GM18511 (cell line): ENCODE data around the gene PCDHGB7.
A peak's percentile ranks its signal among the peaks of the same experiment; 100 is the strongest.
"Not testable (repeated sequence)": the region's sequence is repeated elsewhere in the genome, so short reads cannot be mapped to it uniquely, and the experiment has no call there.

Experiments
- ATAC-seq: cut with Tn5 transposase; IDR thresholded peaks from one replicate; pipeline ENCODE4 v1.9.1; 2021; ENCODE audit warnings: mild to moderate bottlenecking, moderate library complexity; ENCODE audit not compliant: unreplicated experiment

The PCDHGB7 gene

DNA sequence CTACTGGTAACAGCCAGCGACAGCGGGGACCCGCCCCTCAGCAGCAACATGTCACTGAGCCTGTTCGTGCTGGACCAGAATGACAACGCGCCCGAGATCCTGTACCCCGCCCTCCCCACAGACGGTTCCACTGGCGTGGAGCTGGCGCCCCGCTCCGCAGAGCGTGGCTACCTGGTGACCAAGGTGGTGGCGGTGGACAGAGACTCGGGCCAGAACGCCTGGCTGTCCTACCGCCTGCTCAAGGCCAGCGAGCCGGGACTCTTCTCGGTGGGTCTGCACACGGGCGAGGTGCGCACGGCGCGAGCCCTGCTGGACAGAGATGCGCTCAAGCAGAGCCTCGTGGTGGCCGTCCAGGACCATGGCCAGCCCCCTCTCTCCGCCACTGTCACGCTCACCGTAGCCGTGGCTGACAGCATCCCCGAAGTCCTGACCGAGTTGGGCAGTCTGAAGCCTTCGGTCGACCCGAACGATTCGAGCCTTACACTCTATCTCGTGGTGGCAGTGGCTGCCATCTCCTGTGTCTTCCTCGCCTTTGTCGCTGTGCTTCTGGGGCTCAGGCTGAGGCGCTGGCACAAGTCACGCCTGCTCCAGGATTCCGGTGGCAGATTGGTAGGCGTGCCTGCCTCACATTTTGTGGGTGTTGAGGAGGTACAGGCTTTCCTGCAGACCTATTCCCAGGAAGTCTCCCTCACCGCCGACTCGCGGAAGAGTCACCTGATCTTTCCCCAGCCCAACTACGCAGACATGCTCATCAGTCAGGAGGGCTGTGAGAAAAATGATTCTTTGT is 22.9 kb upstream of the PCDHGB7 start:
- not testable (repeated sequence) for ATAC-seq

DNA sequence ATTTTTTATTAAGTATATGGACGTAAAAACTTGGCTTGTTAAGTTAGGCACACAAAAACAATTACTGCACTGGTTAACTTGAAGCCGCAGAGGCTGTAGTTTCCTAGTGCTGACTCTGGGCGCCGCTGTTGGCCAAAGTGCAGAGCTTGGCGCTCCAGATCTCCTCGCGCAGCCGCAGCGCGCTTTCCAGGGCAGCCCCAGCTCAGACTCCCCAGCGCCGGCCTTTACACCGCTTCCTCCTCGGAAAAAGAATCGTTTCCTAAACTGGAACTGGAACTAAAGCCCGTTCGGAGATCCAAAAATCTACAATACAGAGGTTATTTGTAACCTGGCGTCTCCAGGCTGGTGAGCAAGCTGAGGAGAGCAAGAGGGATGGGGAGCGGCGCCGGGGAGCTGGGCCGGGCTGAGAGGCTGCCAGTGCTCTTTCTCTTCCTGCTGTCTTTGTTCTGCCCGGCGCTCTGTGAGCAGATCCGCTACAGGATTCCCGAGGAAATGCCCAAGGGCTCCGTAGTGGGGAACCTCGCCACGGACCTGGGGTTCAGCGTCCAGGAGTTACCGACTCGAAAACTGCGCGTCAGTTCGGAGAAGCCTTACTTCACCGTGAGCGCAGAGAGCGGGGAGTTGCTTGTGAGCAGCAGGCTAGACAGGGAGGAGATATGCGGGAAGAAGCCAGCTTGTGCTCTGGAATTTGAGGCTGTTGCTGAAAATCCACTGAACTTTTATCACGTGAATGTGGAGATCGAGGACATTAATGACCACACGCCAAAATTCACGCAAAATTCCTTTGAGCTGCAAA is 19.5 kb upstream of the PCDHGB7 start, which contains the start of gene PCDHGB5:
TSS of gene PCDHGB5 (plus strand) at position 192 of the 796 bp plus-strand sequence. CDS start at position 373, 181 bp downstream.
- not testable (repeated sequence) for ATAC-seq

DNA sequence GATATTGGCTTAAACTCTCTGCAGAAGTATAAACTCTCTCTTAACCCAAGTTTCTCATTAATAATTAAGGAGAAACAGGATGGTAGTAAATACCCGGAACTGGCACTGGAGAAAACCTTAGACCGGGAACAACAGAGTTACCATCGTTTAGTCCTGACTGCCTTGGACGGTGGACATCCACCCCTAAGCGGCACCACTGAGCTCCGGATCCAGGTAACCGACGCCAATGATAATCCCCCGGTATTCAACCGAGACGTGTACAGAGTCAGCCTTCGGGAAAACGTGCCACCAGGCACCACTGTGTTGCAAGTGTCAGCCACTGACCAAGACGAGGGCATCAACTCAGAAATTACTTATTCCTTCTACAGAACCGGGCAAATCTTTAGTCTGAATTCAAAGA is 18.9 kb upstream of the PCDHGB7 start:
- no peak for ATAC-seq

DNA sequence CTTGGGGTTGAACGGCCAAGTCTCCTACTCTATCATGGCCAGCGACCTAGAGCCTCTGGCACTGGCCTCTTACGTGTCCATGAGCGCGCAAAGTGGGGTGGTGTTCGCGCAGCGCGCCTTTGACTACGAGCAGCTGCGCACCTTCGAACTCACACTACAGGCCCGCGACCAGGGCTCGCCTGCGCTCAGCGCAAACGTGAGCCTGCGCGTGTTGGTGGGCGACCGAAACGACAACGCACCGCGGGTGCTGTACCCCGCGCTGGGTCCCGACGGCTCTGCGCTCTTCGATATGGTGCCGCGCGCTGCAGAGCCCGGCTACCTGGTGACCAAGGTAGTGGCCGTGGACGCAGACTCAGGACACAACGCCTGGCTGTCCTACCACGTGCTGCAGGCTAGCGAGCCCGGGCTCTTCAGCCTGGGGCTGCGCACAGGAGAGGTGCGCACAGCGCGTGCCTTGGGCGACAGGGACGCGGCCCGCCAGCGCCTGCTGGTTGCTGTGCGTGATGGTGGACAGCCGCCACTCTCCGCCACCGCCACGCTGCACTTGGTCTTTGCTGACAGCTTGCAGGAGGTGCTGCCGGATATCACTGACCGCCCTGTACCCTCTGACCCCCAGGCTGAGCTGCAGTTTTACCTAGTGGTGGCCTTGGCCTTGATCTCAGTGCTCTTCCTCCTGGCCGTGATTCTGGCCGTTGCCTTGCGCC is 17.8 kb upstream of the PCDHGB7 start:
- no peak for ATAC-seq

DNA sequence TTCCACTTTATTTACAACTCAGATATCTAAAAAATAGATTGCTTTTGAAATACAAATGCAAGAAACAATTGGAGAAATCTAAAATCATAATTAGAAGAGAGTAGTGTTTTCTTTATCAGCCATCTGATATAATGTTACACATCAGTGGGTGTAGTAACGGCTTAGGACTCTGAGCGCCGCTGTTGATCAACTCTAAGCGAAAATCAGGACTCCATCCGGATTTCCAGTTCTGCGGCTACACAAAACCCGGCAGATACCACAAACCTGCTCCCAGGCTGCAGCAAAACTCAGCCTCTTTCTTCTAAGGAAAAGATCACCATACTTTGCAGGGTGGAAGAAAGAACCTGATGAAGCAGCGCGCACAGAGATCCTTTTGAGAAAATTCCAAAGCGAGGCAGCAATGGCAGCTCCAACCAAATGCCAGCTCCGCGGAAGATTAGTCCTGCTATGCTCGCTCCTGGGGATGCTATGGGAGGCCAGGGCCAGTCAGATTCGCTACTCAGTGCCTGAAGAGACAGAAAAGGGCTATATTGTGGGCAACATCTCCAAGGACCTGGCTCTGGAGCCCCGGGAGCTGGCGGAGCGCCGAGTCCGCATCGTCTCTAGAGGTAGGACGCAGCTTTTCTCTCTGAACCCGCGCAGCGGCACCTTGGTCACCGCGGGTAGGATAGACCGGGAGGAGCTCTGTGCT is 14.8 kb upstream of the PCDHGB7 start, which contains the start of gene PCDHGA9:
TSS of gene PCDHGA9 (plus strand) at position 226 of the 691 bp plus-strand sequence. CDS start at position 401, 175 bp downstream.
- ATAC-seq, result no peak

DNA sequence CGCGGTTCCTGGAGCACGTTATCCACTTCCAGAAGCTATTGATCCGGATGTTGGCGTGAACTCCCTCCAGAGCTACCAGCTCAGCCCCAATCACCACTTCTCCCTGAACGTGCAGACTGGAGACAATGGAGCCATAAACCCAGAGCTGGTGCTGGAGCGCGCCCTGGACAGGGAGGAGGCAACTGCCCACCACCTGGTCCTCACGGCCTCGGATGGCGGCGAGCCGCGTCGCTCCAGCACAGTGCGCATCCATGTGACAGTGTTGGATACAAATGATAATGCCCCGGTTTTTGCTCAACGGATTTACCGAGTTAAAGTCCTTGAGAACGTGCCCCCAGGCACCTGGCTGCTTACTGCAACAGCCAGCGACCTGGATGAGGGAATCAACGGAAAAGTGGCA is 14.1 kb upstream of the PCDHGB7 start:
- no peak for ATAC-seq

DNA sequence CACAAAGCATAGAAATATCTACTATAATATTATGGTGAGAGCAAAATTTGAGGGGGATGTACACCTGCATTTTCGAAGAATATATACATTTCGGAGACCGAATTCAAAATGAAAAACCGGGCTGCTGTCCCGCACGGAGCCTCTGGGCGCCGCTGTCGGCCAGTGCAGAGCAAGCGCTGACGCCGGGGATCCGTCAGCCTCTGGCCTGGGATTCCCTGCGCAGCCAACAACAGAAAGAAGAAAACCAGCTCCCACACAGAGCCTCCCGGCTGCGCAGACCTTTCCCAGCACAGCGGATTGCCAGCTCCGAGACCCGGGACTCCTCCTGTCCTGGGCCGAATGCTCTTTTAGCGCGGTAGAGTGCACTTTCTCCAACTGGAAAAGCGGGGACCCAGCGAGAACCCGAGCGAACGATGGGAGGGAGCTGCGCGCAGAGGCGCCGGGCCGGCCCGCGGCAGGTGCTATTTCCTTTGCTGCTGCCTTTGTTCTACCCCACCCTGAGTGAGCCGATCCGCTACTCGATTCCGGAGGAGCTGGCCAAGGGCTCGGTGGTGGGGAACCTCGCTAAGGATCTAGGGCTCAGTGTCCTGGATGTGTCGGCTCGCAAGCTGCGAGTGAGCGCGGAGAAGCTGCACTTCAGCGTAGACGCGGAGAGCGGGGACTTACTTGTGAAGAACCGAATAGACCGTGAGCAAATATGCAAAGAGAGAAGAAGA is 9.5 kb upstream of the PCDHGB7 start, which contains the start of gene PCDHGB6:
TSS of gene PCDHGB6 (plus strand) at position 232 of the 716 bp plus-strand sequence. CDS start at position 414, 182 bp downstream.
- peak; percentile 86 for ATAC-seq

DNA sequence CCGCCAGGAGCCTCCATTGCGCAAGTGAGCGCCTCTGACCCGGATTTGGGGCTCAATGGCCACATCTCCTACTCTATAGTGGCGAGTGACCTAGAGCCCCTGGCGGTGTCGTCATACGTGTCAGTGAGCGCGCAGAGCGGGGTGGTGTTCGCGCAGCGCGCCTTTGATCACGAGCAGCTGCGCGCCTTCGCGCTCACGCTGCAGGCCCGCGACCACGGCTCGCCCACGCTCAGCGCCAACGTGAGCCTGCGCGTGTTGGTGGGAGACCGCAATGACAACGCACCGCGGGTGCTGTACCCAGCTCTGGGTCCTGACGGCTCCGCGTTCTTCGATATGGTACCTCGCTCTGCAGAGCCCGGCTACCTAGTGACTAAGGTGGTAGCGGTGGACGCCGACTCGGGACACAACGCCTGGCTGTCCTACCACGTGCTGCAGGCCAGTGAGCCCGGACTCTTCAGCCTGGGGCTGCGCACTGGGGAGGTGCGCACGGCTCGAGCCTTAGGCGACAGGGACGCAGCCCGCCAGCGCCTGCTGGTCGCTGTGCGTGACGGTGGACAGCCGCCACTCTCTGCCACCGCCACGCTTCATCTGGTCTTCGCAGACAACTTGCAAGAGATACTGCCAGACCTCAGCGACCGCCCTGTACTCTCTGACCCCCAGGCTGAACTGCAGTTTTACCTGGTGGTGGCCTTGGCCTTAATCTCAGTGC is 7.7 kb upstream of the PCDHGB7 start:
- ATAC-seq, result no peak

DNA sequence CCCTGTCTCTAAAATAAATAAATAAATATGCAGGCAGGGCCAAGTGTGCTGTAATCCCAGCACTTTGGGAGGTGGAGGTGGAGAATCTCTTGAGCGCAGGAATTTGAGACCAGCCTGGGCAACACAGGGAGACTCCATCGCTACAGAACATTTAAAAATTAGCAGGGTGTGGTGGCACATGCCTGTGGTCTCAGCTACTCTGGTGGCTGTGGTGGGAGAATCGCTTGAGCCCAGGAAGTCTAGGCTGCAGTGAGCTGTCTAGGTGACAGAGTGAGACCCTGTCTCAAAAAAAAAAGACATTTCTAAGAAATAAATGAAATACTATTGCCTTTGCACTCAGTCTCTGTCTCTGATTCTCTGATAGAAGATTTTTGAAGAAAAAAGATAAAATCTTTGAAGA is 5.9 kb upstream of the PCDHGB7 start:
- no peak for ATAC-seq

DNA sequence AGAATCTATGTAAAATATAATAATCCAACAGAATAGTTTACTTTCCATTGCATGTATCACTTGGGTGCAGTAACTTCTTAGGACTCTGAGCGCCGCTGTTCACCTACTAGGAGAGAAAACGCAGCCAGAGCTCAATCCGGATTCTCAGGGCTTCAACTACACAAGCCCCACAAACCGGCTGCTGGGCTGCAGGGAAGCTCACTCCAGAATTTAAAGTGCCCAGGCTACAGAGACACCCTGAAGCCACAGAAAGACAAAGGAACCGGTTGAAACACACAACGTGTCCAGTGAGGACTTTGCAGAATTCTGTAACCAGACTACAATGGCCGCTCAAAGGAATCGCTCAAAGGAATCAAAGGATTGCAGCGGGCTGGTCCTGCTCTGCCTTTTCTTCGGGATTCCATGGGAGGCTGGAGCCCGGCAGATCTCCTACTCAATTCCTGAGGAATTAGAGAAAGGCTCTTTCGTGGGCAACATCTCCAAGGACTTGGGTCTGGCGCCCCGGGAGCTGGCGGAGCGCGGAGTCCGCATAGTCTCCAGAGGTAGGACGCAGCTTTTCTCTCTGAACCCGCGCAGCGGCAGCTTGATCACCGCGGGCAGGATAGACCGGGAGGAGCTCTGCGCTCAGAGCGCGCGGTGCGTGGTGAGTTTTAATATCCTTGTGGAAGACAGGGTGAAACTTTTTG is 4.5 kb upstream of the PCDHGB7 start, which contains the start of gene PCDHGA10:
TSS of gene PCDHGA10 (plus strand) at position 134 of the 686 bp plus-strand sequence. CDS start at position 323, 189 bp downstream.
- ATAC-seq, result peak; percentile 87

DNA sequence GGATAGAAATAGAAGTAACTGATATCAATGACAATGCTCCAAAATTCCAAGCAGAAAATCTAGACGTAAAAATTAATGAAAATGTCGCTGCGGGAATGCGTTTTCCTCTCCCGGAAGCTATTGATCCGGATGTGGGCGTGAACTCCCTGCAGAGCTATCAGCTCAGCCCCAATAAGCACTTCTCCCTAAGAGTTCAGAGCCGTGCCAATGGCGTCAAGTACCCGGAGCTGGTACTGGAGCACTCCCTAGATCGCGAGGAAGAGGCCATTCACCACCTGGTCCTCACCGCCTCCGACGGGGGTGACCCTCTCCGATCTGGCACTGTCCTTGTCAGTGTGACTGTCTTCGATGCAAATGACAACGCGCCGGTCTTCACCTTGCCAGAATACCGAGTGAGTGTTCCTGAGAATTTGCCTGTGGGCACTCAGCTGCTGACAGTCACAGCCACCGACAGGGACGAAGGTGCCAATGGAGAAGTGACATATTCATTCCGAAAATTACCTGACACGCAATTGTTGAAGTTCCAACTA is 3.9 kb upstream of the PCDHGB7 start:
- ATAC-seq, result peak; percentile 39

DNA sequence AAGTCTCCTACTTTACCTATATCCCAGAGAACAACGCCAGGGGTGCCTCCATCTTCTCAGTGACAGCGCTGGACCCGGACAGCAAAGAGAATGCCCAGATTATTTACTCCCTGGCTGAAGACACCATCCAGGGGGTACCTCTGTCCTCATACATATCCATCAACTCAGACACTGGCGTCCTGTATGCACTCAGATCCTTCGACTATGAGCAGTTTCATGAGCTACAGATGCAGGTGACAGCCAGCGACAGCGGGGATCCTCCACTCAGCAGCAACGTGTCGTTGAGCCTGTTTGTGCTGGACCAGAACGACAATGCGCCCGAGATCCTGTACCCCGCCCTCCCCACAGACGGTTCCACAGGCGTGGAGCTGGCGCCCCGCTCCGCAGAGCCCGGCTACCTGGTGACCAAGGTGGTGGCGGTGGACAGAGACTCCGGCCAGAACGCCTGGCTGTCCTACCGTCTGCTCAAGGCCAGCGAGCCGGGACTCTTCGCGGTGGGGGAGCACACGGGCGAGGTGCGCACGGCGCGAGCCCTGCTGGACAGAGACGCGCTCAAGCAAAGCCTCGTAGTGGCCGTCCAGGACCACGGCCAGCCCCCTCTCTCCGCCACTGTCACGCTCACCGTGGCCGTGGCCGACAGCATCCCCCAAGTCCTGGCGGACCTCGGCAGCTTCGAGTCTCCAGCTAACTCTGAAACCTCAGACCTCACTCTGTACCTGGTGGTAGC is 2.8 kb upstream of the PCDHGB7 start:
- not testable (repeated sequence) for ATAC-seq

DNA sequence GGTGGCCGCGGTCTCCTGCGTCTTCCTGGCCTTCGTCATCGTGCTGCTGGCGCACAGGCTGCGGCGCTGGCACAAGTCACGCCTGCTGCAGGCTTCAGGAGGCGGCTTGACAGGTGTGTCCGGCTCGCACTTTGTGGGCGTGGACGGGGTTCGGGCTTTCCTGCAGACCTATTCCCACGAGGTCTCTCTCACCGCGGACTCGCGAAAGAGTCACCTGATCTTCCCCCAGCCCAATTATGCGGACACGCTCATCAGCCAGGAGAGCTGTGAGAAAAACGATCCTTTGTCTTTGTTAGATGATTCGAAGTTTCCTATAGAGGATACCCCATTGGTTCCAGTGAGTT is 2.2 kb upstream of the PCDHGB7 start:
- not testable (repeated sequence) for ATAC-seq

DNA sequence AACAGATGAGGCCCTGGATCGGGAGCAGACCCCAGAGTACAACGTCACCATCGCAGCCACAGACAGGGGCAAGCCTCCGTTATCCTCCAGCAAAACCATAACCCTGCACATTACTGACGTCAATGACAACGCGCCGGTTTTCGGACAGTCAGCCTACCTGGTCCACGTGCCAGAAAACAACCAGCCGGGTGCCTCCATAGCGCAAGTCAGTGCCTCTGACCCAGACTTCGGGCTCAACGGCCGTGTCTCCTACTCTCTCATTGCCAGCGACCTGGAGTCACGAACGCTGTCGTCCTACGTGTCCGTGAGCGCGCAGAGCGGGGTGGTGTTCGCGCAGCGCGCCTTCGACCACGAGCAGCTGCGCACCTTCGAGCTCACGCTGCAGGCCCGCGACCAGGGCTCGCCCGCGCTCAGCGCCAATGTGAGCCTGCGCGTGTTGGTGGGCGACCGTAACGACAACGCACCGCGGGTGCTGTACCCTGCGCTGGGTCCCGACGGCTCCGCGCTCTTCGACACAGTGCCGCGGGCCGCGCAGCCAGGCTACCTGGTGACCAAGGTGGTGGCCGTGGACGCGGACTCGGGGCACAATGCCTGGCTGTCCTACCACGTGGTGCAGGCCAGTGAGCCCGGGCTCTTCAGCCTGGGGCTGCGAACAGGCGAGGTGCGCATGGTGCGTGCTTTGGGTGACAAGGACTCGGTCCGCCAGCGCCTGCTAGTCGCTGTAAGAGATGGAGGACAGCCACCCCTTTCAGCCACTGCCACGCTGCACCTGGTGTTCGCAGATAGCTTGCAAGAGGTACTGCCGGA is 1.8 kb downstream of the PCDHGB7 start:
- no peak for ATAC-seq

DNA sequence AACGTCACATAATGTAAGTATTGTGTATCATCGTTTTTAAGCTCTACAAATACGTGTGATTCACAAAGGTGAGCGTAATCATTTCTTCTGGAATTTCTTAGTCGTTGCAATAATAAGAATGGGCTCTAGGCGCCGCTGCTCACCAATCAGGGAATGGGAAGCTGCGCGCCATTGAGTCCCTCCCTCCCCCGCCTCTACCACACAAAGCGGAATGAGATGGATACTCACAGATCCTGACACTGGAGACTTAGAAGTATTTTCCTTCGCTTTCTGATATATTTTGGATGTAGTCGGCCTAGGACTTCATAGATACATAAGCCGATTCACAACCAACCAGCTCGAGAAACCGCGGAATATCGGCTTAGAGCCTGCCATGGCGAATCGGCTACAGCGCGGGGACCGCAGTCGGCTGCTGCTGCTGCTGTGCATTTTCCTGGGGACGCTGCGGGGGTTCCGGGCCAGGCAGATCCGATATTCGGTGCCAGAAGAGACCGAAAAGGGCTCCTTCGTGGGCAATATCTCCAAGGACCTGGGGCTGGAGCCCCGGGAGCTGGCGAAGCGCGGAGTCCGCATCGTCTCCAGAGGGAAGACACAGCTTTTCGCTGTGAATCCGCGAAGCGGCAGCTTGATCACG is 3.5 kb downstream of the PCDHGB7 start, which contains the start of gene PCDHGA11:
TSS of gene PCDHGA11 (plus strand) at position 197 of the 634 bp plus-strand sequence. CDS start at position 374, 177 bp downstream.
- ATAC-seq, result peak; percentile 60

DNA sequence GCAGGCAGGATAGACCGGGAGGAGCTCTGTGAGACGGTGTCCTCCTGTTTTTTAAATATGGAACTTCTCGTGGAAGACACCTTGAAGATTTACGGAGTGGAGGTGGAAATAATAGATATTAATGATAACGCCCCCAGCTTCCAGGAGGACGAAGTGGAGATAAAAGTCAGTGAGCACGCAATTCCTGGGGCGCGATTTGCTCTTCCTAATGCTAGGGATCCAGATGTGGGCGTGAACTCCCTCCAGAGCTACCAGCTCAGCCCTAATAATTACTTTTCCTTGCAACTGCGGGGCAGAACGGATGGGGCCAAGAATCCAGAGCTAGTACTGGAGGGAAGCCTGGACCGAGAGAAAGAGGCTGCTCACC is 4.0 kb downstream of the PCDHGB7 start:
- no peak for ATAC-seq
